Uterus (tissue), 4 donors: Measurements from ENCODE around the gene THBS3. TPM values are rescaled to one million over a fixed set of nuclear protein-coding genes. Genes with fewer than 3 reads are reported as not detected.
A peak's percentile ranks its signal among the peaks of the same experiment; 100 is the strongest.

Experiments used
- DNase-seq, 2 donors: peaks; one replicate each; pipeline ENCODE4 v3.0.0-alpha.2; 2019 to 2020
- H3K27ac ChIP-seq, 2 donors: fragments of 200-600 bp; sonication (generic); 1 replicate in 1 of 2; 2 replicates in 1 of 2; pipeline ENCODE4 v1.5.1; 2016 to 2018
- H3K27me3 ChIP-seq, 2 donors: fragments of 200-600 bp; sonication (generic); one replicate each; pipeline ENCODE4 v1.5.1; 2018 to 2019; ENCODE audit warnings: control low read depth in 1 of 2
- H3K36me3 ChIP-seq, 2 donors: fragments of 200-600 bp; sonication (generic); one replicate each; pipeline ENCODE4 v1.5.1; 2019; ENCODE audit warnings: control low read depth in 1 of 2
- H3K4me1 ChIP-seq, 2 donors: fragments of 200-600 bp; sonication (generic); one replicate each; pipeline ENCODE4 v1.5.1; 2018 to 2019; ENCODE audit warnings: control low read depth in 1 of 2
- H3K4me3 ChIP-seq, 2 donors: fragments of 200-600 bp; sonication (generic); 1 replicate in 1 of 2; 2 replicates in 1 of 2; pipeline ENCODE4 v1.5.1; 2018 to 2019; ENCODE audit warnings: mild to moderate bottlenecking in 1 of 2
- H3K9me3 ChIP-seq, 2 donors: fragments of 200-600 bp; sonication (generic); one replicate each; pipeline ENCODE4 v1.5.1; 2019; ENCODE audit warnings: control low read depth in 1 of 2
- CTCF ChIP-seq, 4 experiments: fragments of 200-600 bp in 2 of 4; fragments of 450-650 bp in 2 of 4; sonication (generic) in 2 of 4; IDR thresholded peaks; one replicate each; pipeline ENCODE4 v1.5.1; 2016 to 2019; ENCODE audit warnings: antibody characterized with exemption in 4 of 4, mild to moderate bottlenecking in 2 of 4, moderate library complexity in 1 of 4
- POLR2A ChIP-seq, 2 donors: fragments of 450-650 bp; IDR thresholded peaks; one replicate each; pipeline ENCODE4 v1.6.1; 2016; ENCODE audit warnings: antibody characterized with exemption in 2 of 2, mild to moderate bottlenecking in 1 of 2, moderate library complexity in 1 of 2
- intact Hi-C: fragments of 100-400 bp; cut with DNase I; formaldehyde crosslinking; loops from one replicate; pipeline ENCODE4 v1.15.1; 2023; ENCODE audit warnings: low total_unique reads
- total RNA-seq, 4 donors: library from RNA; depleted of rRNA in 3 of 4; stranded (reverse); fragments of >200 nt in 3 of 4; gene quantifications; one replicate each; pipeline versions ENCODE4 v1.1.0 to v1.2.4, GENCODE V29; 2014 to 2023
- donor health status: DM: yes; HTN: yes; CAD: no.

Gene THBS3
- total RNA-seq, 4 donors from 2014 or later = 11.8 to 101 (median 38.3) TPM

GRCh38 chr1:155254228-155254713 lies 46.6 kb upstream of the THBS3 start:
- peaks cover 0 to 18% of the 10 kb centered on the region in 2 donors for H3K4me1 ChIP-seq
- intact Hi-C loops = no loop called here
- no peak for DNase-seq
- peak overlapping the region; percentile 64 to 92 for H3K4me3 ChIP-seq
- H3K9me3 ChIP-seq = no peaks in the 10 kb centered on the region
- TF ChIP-seq POLR2A (IDR thresholded peaks at IDR 0.05) = no peak
- no peak for TF ChIP-seq CTCF (IDR thresholded peaks at IDR 0.05)
- no peaks in the 10 kb centered on the region for H3K27me3 ChIP-seq
- no peaks in the 10 kb centered on the region for H3K36me3 ChIP-seq
- H3K27ac ChIP-seq = peak overlapping the region; percentile 95 to 98

GRCh38 chr1:155253797-155254196 lies 46.1 kb upstream of the THBS3 start:
- peaks cover 0 to 18% of the 10 kb centered on the region in 2 donors for H3K4me1 ChIP-seq
- intact Hi-C loops = no loop called here
- no peaks in the 10 kb centered on the region for H3K36me3 ChIP-seq
- H3K27me3 ChIP-seq = no peaks in the 10 kb centered on the region
- H3K9me3 ChIP-seq = no peaks in the 10 kb centered on the region
- DNase-seq = no peak
- H3K27ac ChIP-seq = peak overlapping the region in 1 of 2 donors; percentile 98
- peak overlapping the region in 1 of 2 donors; percentile 92 for H3K4me3 ChIP-seq
- TF ChIP-seq POLR2A (IDR thresholded peaks at IDR 0.05) = no peak
- TF ChIP-seq CTCF (IDR thresholded peaks at IDR 0.05) = no peak

GRCh38 chr1:155253208-155253607 lies 45.5 kb upstream of the THBS3 start:
- Histone ChIP-seq H3K9me3 (no peaks in the 10 kb centered on the region), H3K27ac (no peak overlapping the region), H3K36me3 (no peaks in the 10 kb centered on the region), H3K4me3 (no peak overlapping the region), H3K4me1 (peaks cover 0 to 18% of the 10 kb centered on the region in 2 donors), H3K27me3 (no peaks in the 10 kb centered on the region)
- DNase-seq = no peak
- intact Hi-C loops = no loop called here
- TF ChIP-seq CTCF (IDR thresholded peaks at IDR 0.05) (no peak), POLR2A (IDR thresholded peaks at IDR 0.05) (no peak)

- DNase-seq = no peak
- no peak overlapping the region for H3K27ac ChIP-seq
- H3K27me3 ChIP-seq = no peaks in the 10 kb centered on the region
- H3K9me3 ChIP-seq = no peaks in the 10 kb centered on the region
- no peaks in the 10 kb centered on the region for H3K36me3 ChIP-seq
- H3K4me3 ChIP-seq = no peak overlapping the region
- intact Hi-C loops = no loop called here
- H3K4me1 ChIP-seq = peaks cover 0 to 18% of the 10 kb centered on the region in 2 donors
- TF ChIP-seq CTCF (IDR thresholded peaks at IDR 0.05) (no peak), POLR2A (IDR thresholded peaks at IDR 0.05) (no peak)
Measured at GRCh38 chr1:155251566-155251965, 43.9 kb upstream of the THBS3 start.

GRCh38 chr1:155250633-155251449 lies 43.1 kb upstream of the THBS3 start:
- DNase-seq = peak; percentile 89 to 91
- H3K36me3 ChIP-seq = no peaks in the 10 kb centered on the region
- intact Hi-C loops = no loop called here
- H3K4me3 ChIP-seq = no peak overlapping the region
- no peaks in the 10 kb centered on the region for H3K27me3 ChIP-seq
- H3K27ac ChIP-seq = peak overlapping the region; percentile 26 to 31
- H3K4me1 ChIP-seq = peaks cover 0 to 13% of the 10 kb centered on the region in 2 donors
- H3K9me3 ChIP-seq = no peaks in the 10 kb centered on the region
- TF ChIP-seq CTCF (IDR thresholded peaks at IDR 0.05) (peak; percentile 99 to 100 (median 99)), POLR2A (IDR thresholded peaks at IDR 0.05) (no peak)
